Neural crest cell (in vitro differentiated cells): ENCODE measurements around the gene RPL12. TPM values are rescaled to one million over a fixed set of nuclear protein-coding genes. Genes with fewer than 3 reads are reported as not detected.

Experiments
- DNase-seq: peaks from one replicate; pipeline ENCODE4 v3.0.0; 2021; ENCODE audit warnings: low read depth, mixed read lengths, low spot score
- H3K27ac Mint-ChIP-seq: one replicate; pipeline ENCODE4 v1.8.0; 2021; ENCODE audit warnings: mild to moderate bottlenecking, mixed read lengths; ENCODE audit not compliant: unreplicated experiment
- H3K27me3 Mint-ChIP-seq: 2 replicates; pipeline ENCODE4 v1.8.0; 2021; ENCODE audit warnings: low read depth, mild to moderate bottlenecking, mixed read lengths
- H3K36me3 Mint-ChIP-seq: 2 replicates; pipeline ENCODE4 v1.8.0; 2021; ENCODE audit warnings: low read depth, mild to moderate bottlenecking, mixed read lengths
- H3K4me1 Mint-ChIP-seq: 2 replicates; pipeline ENCODE4 v1.8.0; 2021; ENCODE audit warnings: mixed read lengths
- H3K4me3 Mint-ChIP-seq: one replicate; pipeline ENCODE4 v1.8.0; 2021; ENCODE audit warnings: mild to moderate bottlenecking, mixed read lengths
- H3K9me3 Mint-ChIP-seq: 2 replicates; pipeline ENCODE4 v1.8.0; 2021; ENCODE audit warnings: mixed read lengths
- CTCF ChIP-seq: fragments of 200-600 bp; sonication (generic); conservative IDR thresholded peaks from 2 replicates; pipeline ENCODE4 v1.5.0; 2021; ENCODE audit warnings: antibody characterized with exemption, mild to moderate bottlenecking
- total RNA-seq: library from RNA; stranded (reverse); gene quantifications from 2 replicates; pipeline ENCODE4 v1.2.1, GENCODE V29; 2021

Gene RPL12
- total RNA-seq, 1 donor from 2014 or later: 1,131 TPM

- H3K27me3 Mint-ChIP-seq: peaks cover 2% of the 10 kb centered on the region
- peaks cover 5% of the 10 kb centered on the region for H3K9me3 Mint-ChIP-seq
- peaks cover 78% of the 10 kb centered on the region for H3K36me3 Mint-ChIP-seq
- no peak for DNase-seq
- peak overlapping the region; percentile 99 for H3K4me3 Mint-ChIP-seq
- no peak for TF ChIP-seq CTCF
- peaks cover 40% of the 10 kb centered on the region for H3K4me1 Mint-ChIP-seq
- H3K27ac Mint-ChIP-seq: no peak overlapping the region
Measured at GRCh38 chr9:127446713-127447415, 4.3 kb downstream of the RPL12 start.

GRCh38 chr9:127445851-127446712, 5.1 kb downstream of the RPL12 start:
- no peak overlapping the region for H3K27ac Mint-ChIP-seq
- peaks cover 78% of the 10 kb centered on the region for H3K36me3 Mint-ChIP-seq
- H3K4me3 Mint-ChIP-seq: peak overlapping the region; percentile 68
- peaks cover 5% of the 10 kb centered on the region for H3K9me3 Mint-ChIP-seq
- no peak for TF ChIP-seq CTCF
- peaks cover 33% of the 10 kb centered on the region for H3K4me1 Mint-ChIP-seq
- DNase-seq: no peak
- peaks cover under 1% of the 10 kb centered on the region for H3K27me3 Mint-ChIP-seq

GRCh38 chr9:127444921-127445850, 6.0 kb downstream of the RPL12 start:
- Mint-ChIP-seq H3K4me1 (peaks cover 28% of the 10 kb centered on the region), H3K9me3 (peaks cover 5% of the 10 kb centered on the region), H3K27me3 (no peaks in the 10 kb centered on the region), H3K4me3 (peak overlapping the region; percentile 68), H3K27ac (no peak overlapping the region), H3K36me3 (peaks cover 80% of the 10 kb centered on the region)
- DNase-seq: no peak
- no peak for TF ChIP-seq CTCF

GRCh38 chr9:127444283-127444920, 6.8 kb downstream of the RPL12 start:
- peaks cover 5% of the 10 kb centered on the region for H3K9me3 Mint-ChIP-seq
- H3K4me1 Mint-ChIP-seq: peaks cover 20% of the 10 kb centered on the region
- no peak for DNase-seq
- H3K27me3 Mint-ChIP-seq: no peaks in the 10 kb centered on the region
- H3K36me3 Mint-ChIP-seq: peaks cover 75% of the 10 kb centered on the region
- H3K27ac Mint-ChIP-seq: peak overlapping the region; percentile 16
- H3K4me3 Mint-ChIP-seq: peak overlapping the region; percentile 68
- no peak for TF ChIP-seq CTCF

GRCh38 chr9:127438394-127438793, 12.8 kb downstream of the RPL12 start:
- no peak for TF ChIP-seq CTCF
- DNase-seq: no peak
- Mint-ChIP-seq H3K4me1 (no peaks in the 10 kb centered on the region), H3K36me3 (peaks cover 31% of the 10 kb centered on the region), H3K27ac (no peak overlapping the region), H3K9me3 (no peaks in the 10 kb centered on the region), H3K4me3 (no peak overlapping the region), H3K27me3 (no peaks in the 10 kb centered on the region)
